GM18870 (cell line): Measurements from ENCODE around the gene HEBP1.
"Not testable (repeated sequence)": the region's sequence is repeated elsewhere in the genome, so short reads cannot be mapped to it uniquely, and the experiment has no call there.

ENCODE experiments used
- ATAC-seq: cut with Tn5 transposase; IDR thresholded peaks from one replicate; pipeline ENCODE4 v1.9.1; 2021; ENCODE audit warnings: moderate library complexity; ENCODE audit not compliant: unreplicated experiment

HEBP1 gene, protein sequence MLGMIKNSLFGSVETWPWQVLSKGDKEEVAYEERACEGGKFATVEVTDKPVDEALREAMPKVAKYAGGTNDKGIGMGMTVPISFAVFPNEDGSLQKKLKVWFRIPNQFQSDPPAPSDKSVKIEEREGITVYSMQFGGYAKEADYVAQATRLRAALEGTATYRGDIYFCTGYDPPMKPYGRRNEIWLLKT

DNA sequence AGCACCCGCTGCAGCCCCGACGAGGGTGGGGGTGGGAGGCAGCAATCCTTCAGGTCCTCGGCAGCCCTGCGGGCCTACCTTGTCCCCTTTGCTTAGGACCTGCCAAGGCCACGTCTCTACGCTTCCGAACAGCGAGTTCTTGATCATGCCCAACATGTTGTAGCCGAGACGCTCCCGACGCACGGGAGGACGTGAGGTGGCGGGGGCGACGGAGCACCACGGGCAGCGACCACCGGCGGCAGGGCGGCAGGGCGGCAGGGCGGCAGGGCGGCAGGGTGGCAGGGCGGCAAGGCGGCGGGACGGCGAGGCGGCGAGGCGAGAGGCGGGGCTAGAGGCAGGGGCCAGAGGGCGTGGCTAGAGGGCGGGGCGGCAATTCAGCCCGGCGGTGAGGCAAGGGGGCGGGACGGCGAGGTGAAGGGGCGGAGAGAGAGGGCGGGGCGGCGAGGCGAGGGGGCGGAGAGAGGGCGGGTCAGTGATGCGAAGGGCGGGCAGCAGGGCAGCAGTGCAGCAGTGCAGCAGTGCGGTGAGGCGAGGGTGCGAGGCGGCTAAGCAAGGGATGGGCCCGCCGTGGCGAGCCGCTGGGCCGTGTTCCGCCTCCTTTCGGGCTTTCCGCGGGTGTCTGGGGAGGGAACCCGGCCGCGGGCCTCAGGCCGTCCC, at the start of gene HEBP1:
TSS of gene HEBP1 (minus strand) at position 307 of the 657 bp plus-strand sequence. CDS start at position 156, 151 bp downstream.
- no peak for ATAC-seq

DNA sequence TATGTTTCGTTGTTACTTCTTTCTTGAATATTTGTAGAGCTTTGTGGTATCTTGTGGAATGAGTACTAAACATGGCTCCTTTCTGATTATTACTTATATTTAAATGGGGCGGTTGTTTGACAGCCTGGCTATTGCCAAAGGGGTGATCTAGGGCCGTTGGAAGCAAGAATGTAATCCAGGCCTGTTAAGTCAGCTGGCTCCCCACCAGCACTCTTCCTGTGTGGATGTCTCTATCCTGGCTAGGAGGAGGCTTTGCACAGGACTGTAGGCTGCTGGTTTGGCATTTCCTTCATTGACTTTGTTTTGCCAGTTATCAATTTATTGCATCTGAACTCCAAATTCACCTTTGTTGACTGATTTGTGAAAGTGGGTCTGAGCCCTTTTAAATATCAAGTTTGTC, 49.8 kb upstream of the HEBP1 start:
- no peak for ATAC-seq

DNA sequence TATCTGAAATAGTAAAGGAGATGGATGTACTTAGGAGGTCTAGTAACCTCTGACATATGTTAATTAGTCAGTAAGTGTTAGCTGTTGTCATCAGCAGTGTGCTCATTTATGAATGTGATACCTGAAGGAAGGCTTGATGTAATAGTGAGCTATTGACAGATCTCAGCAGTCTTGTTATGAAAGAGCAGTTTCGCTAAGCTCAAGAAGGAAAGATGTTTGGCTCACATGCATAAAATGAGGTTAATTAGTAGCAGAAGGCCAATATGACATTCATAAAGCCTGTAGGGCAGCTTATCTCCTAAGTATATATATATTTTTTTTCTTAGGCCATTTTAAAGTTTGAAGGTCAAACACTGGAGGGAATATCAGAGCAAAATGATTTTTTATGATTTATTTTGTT, 46.9 kb upstream of the HEBP1 start:
- ATAC-seq = peak; percentile 76

DNA sequence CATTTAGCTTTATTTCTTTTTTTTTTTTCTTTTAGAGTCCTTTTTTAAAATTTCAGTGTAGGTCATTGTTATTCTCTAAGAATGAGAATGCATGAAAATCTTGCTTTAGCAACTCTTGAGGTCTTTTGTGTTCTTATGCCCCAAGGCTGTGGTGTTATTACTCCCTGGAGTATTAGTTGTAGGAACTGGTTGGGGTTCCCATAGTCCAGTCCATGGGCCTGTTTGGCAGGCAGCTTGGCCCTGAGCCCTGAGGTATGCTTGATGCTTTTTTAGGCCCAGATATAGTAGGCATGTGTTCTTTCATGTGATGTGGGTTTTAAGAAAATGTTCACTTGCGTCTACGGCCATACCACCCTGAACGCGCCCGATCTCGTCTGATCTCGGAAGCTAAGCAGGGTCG, 45.8 kb upstream of the HEBP1 start:
- ATAC-seq = no peak

DNA sequence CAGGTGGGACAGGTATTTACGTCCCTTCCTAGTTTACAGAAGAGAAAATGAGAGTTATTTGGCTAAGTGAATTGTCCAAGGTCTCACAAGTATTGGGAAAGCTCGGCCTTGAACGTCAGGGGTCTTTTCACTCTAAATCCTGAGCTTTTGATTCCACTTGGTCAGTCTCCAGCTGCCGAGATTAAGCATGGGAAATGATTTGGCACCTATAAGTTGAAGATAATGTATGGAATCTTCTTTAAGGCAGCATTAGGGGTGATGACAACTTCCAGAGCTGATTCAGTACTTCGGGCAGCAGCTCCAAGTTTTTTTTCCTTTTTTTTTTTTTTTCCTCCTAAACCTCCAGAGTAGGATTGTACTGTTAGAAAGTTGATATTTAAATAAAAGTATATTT, 44.8 kb upstream of the HEBP1 start:
- ATAC-seq = no peak

DNA sequence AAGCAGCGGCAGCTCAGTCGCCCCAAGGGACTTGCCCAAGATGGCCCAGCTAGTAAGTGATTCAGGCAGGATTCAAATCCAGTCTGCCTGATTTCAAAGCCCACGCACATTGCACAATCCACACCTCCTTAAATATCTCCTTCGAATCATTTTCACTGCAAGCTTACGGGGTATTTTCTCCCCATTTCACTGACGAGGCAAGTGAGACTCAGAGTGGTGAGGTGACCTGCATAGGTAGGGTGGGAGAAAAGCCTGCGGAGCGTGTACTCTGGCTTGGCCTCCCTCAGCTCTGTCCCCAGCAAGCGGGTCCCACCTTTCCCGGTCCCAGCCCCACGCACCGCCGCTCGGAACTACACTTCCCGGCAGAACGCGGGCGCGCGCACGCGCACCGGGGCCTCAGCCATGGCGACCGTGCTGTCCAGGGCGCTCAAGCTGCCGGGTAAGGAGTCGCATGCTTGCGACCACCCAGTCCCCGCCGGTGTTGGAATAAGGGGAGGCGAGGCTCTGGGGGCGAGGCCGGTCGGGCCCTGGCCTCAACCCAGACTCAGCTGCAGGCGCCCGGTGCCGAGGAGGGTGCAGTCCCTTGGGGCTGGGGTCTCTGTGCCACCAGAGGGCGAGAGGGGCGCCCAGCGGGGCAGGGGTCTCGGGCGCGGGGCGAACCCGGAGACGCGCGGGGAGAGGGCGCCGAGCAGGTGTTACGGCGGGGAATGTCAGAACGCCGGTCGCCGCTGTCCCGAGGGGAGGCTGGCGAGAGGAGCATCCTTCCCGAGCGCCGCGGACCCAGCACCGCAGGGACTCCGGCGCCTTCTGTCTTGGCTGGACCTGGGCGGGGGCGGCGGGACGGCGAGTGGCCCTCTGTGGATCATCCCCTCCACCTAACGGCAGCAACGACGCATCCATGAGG, 44.2 kb upstream of the HEBP1 start, which contains the start of gene FAM234B:
TSS of gene FAM234B (plus strand) at position 380 of the 904 bp plus-strand sequence. CDS start at position 403, 23 bp downstream.
- no peak for ATAC-seq

DNA sequence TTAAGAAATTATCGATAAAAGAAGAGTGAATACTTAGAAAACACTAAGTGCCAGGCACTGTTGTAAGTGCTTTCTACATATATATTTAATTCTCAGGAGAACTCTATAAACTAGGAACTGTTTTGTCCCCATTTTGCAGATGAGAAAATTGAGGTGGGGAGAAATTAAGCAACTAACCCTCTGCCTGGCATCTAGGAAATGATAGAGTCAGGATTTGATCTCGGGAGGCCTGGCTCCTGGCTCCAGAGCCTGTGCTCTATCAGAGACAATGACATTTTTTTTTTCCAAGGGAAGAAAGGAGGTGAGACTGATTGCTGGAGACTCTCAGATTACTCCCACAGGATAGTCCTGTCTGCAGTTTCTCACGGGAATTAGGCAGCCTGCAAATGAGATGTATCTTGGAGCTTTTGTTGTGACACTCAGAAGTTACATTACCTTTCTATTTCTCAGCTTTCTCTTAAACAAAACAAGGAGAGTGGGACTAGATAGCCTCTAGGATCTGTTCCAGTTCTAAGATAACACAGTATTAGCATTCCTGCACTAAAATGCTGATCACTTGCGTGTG, 42.7 kb upstream of the HEBP1 start:
- ATAC-seq = no peak

DNA sequence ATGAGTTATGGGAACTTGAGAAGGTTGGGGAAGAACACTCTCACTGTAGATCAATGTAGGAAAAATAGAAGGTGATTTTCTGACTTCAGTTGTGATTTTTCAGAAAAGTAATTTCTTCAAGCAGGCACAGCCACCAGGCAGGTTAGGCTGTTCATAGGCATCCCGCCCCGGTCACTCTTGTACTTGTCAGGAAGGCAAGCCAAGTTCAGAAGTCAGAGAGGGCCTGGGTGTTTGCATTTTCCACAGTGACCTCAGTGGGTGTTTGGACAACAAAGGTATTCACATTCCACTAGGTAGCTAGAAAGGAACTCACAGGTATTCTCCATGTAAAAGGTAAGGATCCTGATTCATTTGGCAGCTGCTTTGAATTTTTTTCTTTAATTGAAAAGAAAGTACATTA, 41.2 kb upstream of the HEBP1 start:
- ATAC-seq = no peak

DNA sequence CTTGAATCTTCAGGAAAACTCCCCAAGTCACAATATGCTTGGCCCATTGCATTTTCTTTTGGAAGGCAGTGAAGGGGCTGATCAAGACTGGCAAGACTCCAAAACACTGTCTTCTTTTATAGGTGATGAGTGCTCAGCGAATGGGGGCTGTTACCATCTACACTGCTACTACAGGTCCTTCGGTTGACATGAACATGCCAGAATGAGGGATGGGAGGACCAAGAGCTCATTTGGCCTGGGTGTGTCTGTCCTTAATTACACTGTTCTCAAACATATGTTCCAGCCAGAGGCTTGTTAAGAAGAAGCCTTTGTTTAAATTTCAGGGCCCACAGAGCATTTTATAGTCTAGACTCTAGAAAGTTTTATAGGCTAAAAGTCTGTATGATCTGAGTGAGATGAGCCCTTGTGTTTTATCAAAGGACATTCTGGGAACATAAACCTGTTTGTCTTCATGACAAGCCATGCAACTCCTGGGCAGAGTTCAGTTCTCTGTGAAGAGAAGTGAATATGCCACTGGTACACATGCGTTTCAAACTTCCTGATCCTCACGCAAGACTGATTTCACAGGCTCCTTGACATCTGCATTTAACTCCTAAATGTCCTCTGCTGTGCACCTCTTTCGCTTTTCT, 39.4 kb upstream of the HEBP1 start:
- no peak for ATAC-seq

DNA sequence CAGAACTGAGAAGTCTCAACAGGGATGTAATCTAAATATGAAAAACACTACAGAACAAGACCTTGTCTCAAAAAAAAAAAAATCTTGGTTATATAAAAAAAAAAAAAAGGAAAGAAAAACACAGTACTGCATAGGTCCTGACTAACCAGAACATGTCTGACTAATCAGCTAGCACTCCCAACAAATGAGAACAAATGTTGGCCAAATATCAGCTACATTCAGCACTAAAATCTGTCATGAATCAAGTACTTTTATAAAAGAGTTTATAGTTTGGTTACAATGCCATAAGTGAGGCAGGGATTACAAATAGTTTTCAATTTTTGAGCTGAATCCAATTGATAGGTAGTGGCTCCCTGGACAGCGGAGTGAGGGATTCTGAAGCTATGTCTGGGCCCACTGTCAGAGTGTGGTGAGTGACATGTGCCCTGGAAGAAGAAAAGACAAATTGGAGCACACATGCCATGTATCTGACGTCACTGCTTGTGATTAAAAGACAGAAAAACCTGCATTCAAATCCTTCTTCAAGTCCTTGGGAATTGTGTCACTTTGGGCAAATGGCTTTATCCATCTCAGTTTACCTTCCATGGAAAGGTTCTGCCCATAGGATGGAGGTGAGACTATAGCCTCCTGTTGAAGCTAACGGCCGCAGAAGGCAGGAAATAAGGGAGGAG, 38.6 kb upstream of the HEBP1 start:
- ATAC-seq = no peak

DNA sequence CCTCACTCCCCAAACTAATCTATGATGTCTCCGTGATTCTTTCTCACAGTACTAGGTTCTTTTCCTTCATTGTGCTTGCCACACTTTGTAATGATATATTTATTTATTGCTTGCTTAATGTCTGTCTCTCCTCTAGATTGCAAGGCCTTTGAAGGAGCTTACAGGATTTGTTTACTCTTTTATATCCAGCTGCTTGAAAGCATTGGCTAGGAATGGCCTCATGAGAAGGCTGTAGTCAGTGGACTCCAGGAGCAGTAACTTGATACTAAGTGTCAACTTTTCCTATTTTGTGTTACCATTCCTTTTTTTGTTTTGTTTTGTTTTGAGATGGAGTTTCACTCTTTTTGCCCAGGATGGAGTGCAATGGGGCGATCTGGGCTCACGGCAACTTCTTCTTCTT, 36.8 kb upstream of the HEBP1 start:
- no peak for ATAC-seq

DNA sequence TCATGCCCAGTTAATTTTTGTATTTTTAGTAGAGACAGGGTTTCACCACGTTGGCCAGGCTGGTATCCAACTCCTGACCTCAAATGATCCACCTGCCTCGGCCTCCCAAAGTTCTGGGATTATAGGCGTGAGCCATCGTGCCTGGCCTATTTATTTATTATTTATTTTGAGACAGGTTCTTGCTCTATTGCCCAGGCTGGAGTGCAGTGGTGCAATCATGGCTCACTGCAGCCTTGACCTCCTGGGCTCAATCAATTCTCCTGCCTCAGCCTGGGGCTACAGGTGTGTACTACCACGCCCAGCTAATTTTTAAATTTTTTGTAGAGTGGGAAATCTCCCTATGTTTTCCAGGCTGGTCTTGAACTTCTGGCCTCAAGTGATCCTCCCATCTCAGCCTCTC, 35.3 kb upstream of the HEBP1 start:
- ATAC-seq = not testable (repeated sequence)

DNA sequence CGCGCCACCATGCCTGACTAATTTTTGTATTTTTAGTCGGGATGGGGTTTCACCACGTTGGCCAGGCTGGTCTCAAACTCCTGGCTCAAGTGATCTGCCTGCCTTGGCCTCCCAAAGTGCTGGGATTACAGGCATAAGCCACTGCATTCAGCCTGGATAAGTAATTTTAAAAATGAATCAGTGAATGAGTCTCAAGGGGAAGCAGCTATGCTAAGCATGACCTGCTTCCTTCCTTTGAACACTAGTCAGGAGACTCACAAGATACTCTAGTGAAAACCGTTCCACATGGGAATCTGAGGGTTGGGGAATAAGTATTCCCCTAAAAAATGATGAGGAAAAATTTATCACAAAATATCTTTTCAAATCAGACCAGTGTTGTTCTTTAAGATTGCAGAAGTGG, 33.4 kb upstream of the HEBP1 start:
- no peak for ATAC-seq

DNA sequence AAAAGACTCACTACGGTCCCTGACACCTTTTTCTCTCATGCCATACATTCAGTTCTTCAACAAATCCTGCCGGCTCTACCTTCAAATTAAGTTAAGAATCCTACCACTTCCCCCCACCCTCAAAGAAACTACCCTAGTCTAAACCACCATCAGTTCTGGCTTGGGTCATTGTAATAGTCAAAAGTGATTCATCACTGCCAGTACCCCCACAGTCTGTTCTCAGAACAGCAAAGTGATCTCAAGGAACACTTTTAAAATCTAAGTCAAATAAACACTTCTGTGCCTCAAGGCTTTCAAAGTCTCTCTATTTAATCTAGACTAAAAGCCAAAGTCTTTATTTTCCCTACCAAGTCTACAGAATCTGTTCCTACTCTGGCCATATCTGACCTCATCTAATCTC, 32.1 kb upstream of the HEBP1 start:
- ATAC-seq = no peak

DNA sequence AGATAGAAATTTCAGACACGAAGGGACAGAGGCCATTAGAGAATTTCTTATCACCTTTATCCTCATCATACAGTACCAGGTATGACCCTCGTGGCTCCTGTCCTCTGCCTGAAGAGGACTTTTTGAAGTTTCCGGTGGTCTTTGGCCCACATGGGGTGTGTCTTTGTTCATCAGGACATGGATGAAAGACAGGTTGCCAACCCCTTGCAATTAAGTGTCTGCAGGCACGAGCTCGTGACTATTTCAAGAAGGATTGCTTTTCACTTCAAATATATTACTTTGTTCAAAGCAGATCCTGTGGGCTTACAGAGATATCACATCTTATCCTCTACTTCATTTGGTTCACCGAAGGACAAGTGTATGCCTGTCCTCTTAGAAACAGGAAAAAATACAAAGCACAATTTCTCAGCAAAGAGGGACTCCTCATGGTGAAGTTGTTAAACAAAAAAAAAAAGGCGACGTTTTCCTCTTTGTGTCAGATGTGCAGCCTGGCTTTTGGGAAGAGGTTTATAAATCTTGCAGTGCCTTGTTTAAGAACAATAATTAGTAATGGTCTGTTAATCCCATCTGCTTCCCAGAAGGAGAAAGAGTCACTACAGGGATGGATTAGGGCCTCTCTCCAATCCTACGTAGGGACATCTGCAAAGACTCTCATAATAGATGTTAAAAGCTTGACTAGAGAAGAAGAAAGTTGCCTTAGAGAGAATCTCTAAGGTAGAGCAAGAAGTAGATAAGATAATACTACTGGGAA, 30.7 kb upstream of the HEBP1 start:
- ATAC-seq = no peak

DNA sequence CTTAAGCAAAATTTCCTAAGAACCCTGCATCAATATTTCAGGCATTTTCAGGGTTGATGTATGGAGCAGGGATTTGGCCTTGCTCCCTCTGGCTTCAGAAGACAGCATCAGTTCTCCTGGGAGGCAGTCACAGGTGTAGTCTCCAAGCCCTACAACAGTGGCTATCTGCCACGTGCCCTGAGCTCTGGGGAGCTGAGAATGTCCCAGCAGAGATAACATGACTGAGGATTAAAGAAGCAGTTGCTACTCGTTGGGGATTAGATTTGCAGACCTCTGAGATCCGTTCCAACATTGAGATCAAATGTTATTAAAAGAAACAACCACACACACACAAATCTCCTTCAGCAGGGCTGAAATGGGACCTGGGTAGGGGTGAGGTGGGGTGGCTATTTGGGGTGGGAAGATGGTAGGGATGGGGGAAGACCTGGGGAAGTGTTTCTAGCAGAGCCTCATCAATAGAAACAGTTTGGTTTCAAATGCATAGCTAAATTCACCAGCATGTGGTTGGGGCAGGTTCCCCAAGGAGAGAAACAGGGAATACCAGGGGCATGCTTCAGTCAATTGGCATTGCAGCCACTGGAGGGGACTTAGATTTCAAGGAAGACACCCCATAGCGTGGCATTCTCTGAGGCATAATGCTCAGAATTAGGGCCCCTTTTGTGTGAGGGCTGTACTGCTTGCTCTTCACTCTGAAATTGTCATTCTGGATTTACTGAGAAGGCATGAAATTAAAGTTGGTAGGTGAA, 28.9 kb upstream of the HEBP1 start:
- no peak for ATAC-seq

DNA sequence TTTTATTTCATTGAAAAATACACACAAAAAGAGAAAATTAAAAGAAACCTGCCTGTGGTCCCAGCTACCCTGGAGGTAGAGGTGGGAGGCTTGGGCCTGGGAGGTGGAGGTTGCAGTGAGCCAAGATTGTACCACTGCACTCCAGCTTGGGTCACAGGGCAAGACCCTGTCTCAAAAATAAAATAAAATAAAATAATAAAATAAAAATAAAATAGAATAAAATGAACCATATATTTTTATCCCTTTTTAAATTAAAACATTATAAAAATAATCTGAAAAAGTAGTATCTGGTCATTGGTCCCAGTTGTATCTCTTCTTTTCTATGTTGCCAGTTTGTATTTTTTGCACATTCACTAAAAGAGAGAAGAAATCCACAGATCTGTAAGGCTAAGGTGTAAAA, 27.4 kb upstream of the HEBP1 start:
- no peak for ATAC-seq

DNA sequence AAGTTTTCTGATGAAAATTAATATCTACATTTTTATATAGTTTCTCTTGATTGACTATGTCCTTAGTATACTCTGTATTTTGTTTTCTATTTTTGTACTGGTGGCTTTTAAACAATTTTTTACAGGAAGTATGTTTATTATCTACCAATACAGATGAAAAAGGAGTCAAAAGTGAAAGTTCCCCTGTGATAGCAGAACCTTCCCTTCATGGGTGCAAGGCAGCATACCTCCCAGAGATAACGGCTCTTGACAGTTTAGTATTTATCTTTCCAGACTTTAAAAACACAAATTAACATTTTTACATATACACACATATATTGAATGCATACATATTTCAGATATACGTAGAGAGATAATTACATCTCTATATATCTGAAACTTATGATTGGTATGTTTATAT, 27.0 kb upstream of the HEBP1 start:
- no peak for ATAC-seq

DNA sequence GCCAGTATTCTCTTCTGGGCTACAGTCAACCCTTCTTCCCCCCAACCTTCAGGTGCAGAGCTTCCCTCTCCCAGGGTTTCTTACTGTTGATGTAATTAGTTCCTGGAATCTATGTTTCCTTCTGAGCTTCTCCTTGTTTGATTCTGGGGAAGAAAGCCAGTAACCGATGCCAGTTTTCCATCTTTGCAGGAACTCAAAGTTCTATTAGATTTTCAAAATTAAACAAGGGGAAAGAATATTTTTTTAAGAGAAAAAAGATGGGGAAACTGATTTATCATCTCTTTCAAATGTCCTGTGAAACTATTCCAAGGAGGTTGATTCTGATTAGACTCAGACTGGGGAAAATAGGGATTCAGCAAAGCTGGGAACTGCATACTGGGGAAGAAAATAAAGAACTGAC, 26.2 kb upstream of the HEBP1 start:
- no peak for ATAC-seq
